HEK293T (cell line): ENCODE measurements around the gene UBE2O.

Experiments
- CTCF ChIA-PET: fragments of 350-600 bp; formaldehyde crosslinking; extraction: SDS; loops from one replicate; lab custom pipeline; 2021; ENCODE audit warnings: antibody characterized with exemption, inconsistent platforms; lab: Yijun Ruan, JAX
- POLR2A ChIA-PET: fragments of 350-600 bp; formaldehyde crosslinking; extraction: SDS; loops from one replicate; lab custom pipeline; 2020; ENCODE audit warnings: antibody characterized with exemption, inconsistent platforms; lab: Yijun Ruan, JAX
- DNase-seq: peaks from one replicate; pipeline ENCODE4 v3.0.0; 2012; ENCODE audit warnings: mixed read lengths; ENCODE audit errors: extremely low spot score
- ARNT ChIP-seq: fragments of 450-650 bp; IDR thresholded peaks from 2 replicates; pipeline ENCODE4 v1.6.1; 2017; ENCODE audit warnings: mild to moderate bottlenecking
- BHLHE40 ChIP-seq: fragments of 450-650 bp; IDR thresholded peaks from 2 replicates; pipeline ENCODE4 v1.6.1; 2016; ENCODE audit warnings: mild to moderate bottlenecking, moderate library complexity, borderline replicate concordance
- CTBP1 ChIP-seq: fragments of 450-650 bp; IDR thresholded peaks from 2 replicates; pipeline ENCODE4 v1.6.1; 2016; ENCODE audit warnings: borderline replicate concordance
- ELF4 ChIP-seq: fragments of 450-650 bp; IDR thresholded peaks from 2 replicates; pipeline ENCODE4 v1.6.1; 2017; ENCODE audit warnings: antibody characterized with exemption
- FOXA1 ChIP-seq: fragments of 450-650 bp; IDR thresholded peaks from 2 replicates; pipeline ENCODE4 v1.6.1; 2016; ENCODE audit warnings: mild to moderate bottlenecking
- FOXK2 ChIP-seq: fragments of 450-650 bp; IDR thresholded peaks from 2 replicates; pipeline ENCODE4 v1.6.1; 2016; ENCODE audit warnings: mild to moderate bottlenecking
- FOXM1 ChIP-seq: fragments of 450-650 bp; IDR thresholded peaks from 2 replicates; pipeline ENCODE4 v1.6.1; 2017; ENCODE audit warnings: mild to moderate bottlenecking, borderline replicate concordance
- HDGF ChIP-seq: fragments of 450-650 bp; IDR thresholded peaks from 2 replicates; pipeline ENCODE4 v1.6.1; 2017; ENCODE audit warnings: antibody characterized with exemption, borderline replicate concordance
- L3MBTL2 ChIP-seq: fragments of 450-650 bp; conservative IDR thresholded peaks from 2 replicates; pipeline ENCODE4 v1.6.1; 2016; ENCODE audit warnings: mild to moderate bottlenecking
- LEF1 ChIP-seq: fragments of 450-650 bp; IDR thresholded peaks from 2 replicates; pipeline ENCODE4 v1.6.1; 2017; ENCODE audit warnings: mild to moderate bottlenecking, borderline replicate concordance
- NFRKB ChIP-seq: fragments of 450-650 bp; IDR thresholded peaks from 2 replicates; pipeline ENCODE4 v1.6.1; 2016; ENCODE audit warnings: mild to moderate bottlenecking, moderate library complexity
- SP1 ChIP-seq: fragments of 450-650 bp; IDR thresholded peaks from 2 replicates; pipeline ENCODE4 v1.6.1; 2017
- SUZ12 ChIP-seq: fragments of 450-650 bp; IDR thresholded peaks from 2 replicates; pipeline ENCODE4 v1.6.1; 2016; ENCODE audit warnings: mild to moderate bottlenecking
- TARDBP ChIP-seq: fragments of 450-650 bp; IDR thresholded peaks from 2 replicates; pipeline ENCODE4 v1.6.1; 2016
- ZNF384 ChIP-seq: fragments of 450-650 bp; IDR thresholded peaks from 2 replicates; pipeline ENCODE4 v1.6.1; 2016
- TF ChIP-seq, protein P1 (sequence below): fragments of 450-650 bp; IDR thresholded peaks from 2 replicates; pipeline ENCODE4 v1.6.1; 2016

Gene UBE2O

DNA sequence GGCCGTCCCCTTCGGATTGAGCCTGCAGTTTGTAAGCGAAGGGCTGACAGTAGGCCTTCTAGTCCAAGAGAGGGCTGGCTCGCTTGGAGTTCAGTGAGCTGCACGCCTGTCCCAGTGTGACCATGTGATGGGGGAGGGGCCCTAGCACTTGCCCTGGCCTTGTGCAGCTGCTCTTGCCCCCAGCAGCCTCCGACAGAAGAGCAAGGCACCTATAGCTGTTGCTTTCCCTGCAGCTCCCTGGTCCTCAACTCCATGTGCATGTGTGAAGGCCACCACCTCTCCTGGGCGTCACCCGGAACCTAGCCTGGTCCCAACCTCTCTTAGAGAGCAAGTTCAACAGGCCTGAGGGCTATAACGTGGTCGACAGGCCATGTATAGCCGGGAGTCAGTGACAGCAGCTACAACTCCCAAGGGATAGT lies 62.9 kb downstream of the UBE2O start:
- no peak for DNase-seq
- CTCF ChIA-PET: no interaction called here
- POLR2A ChIA-PET: interaction anchor here (1.0 to 1.2 kb wide), 2 partner anchors 22 to 36 kb away, joined by 3 to 4 read pairs; partner anchors contain the start of gene PRPSAP1
- TF ChIP-seq BHLHE40: no peak
- TF ChIP-seq HDGF: no peak
- no peak for TF ChIP-seq ZNF384
- no peak for TF ChIP-seq LEF1
- no peak for TF ChIP-seq L3MBTL2
- no peak for TF ChIP-seq TARDBP
- no peak for TF ChIP-seq FOXM1
- no peak for TF ChIP-seq NFRKB
- TF ChIP-seq ELF4: no peak
- no peak for TF ChIP-seq CTBP1
- no peak for TF ChIP-seq ARNT

GRCh38 chr17:76388966-76389888 lies 63.7 kb downstream of the UBE2O start:
- ChIA-PET POLR2A (interaction anchor here (1.2 kb wide), 1 partner anchor 35 kb away, joined by 4 read pairs; the partner anchor contains the start of gene PRPSAP1), CTCF (no interaction called here)
- no peak for DNase-seq
- TF ChIP-seq SUZ12 (no peak), SP1 (no peak), TARDBP (no peak), BHLHE40 (no peak), FOXA1 (no peak), LEF1 (no peak), NFRKB (no peak), CTBP1 (no peak), L3MBTL2 (no peak), ARNT (no peak)

DNA sequence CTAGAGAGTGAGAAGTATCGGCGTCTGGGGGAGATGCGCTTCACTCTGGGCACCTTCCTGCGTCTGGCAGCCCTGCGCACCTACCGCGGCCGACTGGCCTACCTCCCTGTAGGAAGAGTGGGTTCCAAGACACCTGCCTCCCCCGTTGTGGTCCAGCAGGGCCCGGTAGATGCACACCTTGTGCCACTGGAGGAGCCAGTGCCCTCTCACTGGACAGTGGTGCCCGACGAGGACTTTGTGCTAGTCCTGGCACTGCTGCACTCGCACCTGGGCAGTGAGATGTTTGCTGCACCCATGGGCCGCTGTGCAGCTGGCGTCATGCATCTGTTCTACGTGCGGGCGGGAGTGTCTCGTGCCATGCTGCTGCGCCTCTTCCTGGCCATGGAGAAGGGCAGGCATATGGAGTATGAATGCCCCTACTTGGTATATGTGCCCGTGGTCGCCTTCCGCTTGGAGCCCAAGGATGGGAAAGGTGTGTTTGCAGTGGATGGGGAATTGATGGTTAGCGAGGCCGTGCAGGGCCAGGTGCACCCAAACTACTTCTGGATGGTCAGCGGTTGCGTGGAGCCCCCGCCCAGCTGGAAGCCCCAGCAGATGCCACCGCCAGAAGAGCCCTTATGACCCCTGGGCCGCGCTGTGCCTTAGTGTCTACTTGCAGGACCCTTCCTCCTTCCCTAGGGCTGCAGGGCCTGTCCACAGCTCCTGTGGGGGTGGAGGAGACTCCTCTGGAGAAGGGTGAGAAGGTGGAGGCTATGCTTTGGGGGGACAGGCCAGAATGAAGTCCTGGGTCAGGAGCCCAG lies 65.8 kb downstream of the UBE2O start:
- ChIA-PET CTCF (interaction anchor here (1.1 to 4.0 kb wide), 3 partner anchors 11 to 136 kb away, joined by 3 to 26 read pairs (median 13); no protein-coding TSS in a partner anchor), POLR2A (interaction anchor here (7.5 kb wide), 1 partner anchor 34 kb away, joined by 58 read pairs; the partner anchor contains the start of gene PRPSAP1)
- no peak for DNase-seq
- no peak for TF ChIP-seq CTBP1

- peak; percentile 89 for DNase-seq
- 0 out of 2 replicates have a peak, but pooled peaks have one; percentile 50 for TF ChIP-seq CTBP1
- no peak for TF ChIP-seq ELF4
- peak; percentile 98 for TF ChIP-seq L3MBTL2
- TF ChIP-seq FOXM1: 0 out of 2 replicates have a peak, but pooled peaks have one; percentile 2
- peak; percentile 56; the same call in 1 of the 2 replicates for TF ChIP-seq HDGF
- ChIA-PET CTCF (interaction anchor here (0.8 to 4.0 kb wide), 12 partner anchors 10 to 137 kb away, joined by 3 to 26 read pairs (median 5); partner anchors contain the start of gene PRPSAP1), POLR2A (interaction anchor here (7.5 kb wide), 1 partner anchor 33 kb away, joined by 58 read pairs; the partner anchor contains the start of gene PRPSAP1)
Measured at GRCh38 chr17:76385892-76386786, 66.8 kb downstream of the UBE2O start.

DNA sequence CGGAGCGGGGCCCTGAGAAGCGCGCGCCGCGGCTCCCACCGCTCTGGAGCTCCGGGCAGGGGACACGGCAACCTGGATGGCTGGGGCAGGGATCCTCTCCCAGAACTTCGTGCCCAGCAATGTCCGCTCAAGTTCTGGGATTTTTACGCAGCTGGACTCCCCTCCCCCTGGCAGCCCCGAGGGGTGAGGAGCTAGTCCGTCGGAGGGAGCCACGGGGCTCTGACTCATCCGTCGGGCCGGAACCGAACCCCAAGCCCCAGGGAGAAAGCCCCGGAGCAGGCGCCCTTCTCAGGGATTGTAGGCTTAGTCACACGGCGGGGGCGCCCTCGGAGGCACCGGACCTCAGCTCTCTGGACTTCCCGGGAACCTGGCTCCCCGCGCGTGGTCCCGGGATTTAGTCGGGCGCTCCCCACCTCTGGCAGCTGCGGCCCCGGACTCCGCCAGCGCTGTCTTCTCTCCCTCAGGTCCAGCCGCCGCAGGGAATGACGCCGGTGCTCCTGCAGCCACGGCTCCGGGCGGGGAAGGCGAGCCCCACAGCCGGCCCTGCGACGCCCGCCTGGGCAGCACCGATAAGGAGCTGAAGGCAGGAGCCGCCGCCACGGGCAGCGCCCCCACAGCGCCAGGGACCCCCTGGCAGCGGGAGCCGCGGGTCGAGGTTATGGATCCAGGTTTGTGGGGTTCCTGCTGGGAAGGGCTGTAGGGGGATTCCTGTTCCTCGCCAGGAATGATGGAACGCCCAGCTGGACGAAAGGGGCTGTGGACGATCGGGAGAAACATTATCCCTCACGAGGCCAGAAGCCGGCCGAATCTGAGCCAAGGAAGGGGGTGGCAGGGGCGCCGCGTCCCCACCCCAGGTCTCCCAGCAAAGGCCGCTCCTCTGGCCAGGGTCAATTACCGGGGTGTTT lies 67.7 kb downstream of the UBE2O start:
- no peak for DNase-seq
- CTCF ChIA-PET: interaction anchor here (0.6 to 4.0 kb wide), 20 partner anchors 9 to 127 kb away, joined by 3 to 26 read pairs (median 4); partner anchors contain the start of gene PRPSAP1
- TF ChIP-seq SUZ12 (no peak), TARDBP (no peak), FOXM1 (no peak), ELF4 (no peak), BHLHE40 (no peak), FOXK2 (no peak), SP1 (no peak), LEF1 (no peak), ARNT (no peak), FOXA1 (no peak), CTBP1 (no peak), ZNF384 (no peak)
- TF ChIP-seq, protein P1, sequence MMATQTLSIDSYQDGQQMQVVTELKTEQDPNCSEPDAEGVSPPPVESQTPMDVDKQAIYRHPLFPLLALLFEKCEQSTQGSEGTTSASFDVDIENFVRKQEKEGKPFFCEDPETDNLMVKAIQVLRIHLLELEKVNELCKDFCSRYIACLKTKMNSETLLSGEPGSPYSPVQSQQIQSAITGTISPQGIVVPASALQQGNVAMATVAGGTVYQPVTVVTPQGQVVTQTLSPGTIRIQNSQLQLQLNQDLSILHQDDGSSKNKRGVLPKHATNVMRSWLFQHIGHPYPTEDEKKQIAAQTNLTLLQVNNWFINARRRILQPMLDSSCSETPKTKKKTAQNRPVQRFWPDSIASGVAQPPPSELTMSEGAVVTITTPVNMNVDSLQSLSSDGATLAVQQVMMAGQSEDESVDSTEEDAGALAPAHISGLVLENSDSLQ: no peak
- POLR2A ChIA-PET: interaction anchor here (0.8 to 7.5 kb wide), 5 partner anchors 8 to 172 kb away, joined by 3 to 58 read pairs (median 3); partner anchors contain the start of gene PRPSAP1
